GM12891 (cell line): ENCODE data around the gene NECAB3.

Experiments
- PAX5 ChIP-seq: IDR thresholded peaks from 2 replicates; pipeline ENCODE4 v1.6.1; 2011; ENCODE audit warnings: low read length, moderate library complexity, mild to moderate bottlenecking; ENCODE audit not compliant: insufficient read depth, severe bottlenecking
- POLR2A ChIP-seq: IDR thresholded peaks from 2 replicates; pipeline ENCODE4 v1.6.1; 2011; ENCODE audit warnings: low read depth, low read length, control low read depth
- POLR2AphosphoS5 ChIP-seq: IDR thresholded peaks from 2 replicates; pipeline ENCODE4 v1.6.1; 2011; ENCODE audit warnings: low read depth, low read length, control low read depth

DNA sequence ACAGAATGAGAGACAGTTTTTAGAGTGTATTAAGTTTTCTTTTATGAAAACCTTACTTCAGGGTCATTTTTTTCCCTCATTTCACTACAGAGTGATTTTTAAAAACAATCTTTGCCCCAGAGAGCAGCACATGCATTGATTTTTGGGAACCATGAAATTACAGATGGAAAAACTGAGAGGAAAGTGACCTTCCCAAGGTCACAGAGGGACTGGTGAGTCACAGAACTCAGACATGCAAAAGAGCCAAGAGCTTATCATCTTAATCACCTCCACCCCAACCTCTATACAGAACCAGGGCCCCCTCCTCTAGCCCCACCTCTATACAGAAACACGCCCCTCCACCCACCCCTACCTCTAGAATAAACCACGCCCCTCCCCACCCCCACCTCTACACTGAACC lies 35.2 kb upstream of the NECAB3 start:
- TF ChIP-seq PAX5 (no peak), POLR2A (no peak), POLR2AphosphoS5 (no peak)
